Uterus (tissue), 4 donors: ENCODE results near the gene ZDHHC1. TPM values are rescaled to one million over a fixed set of nuclear protein-coding genes. Genes with fewer than 3 reads are reported as not detected.
"Not testable (repeated sequence)": the region's sequence is repeated elsewhere in the genome, so short reads cannot be mapped to it uniquely, and the experiment has no call there.

ENCODE experiments used
- DNase-seq, 2 donors: peaks; one replicate each; pipeline ENCODE4 v3.0.0-alpha.2; 2019 to 2020
- H3K27ac ChIP-seq, 2 donors: fragments of 200-600 bp; sonication (generic); 1 replicate in 1 of 2; 2 replicates in 1 of 2; pipeline ENCODE4 v1.5.1; 2016 to 2018
- H3K27me3 ChIP-seq, 2 donors: fragments of 200-600 bp; sonication (generic); one replicate each; pipeline ENCODE4 v1.5.1; 2018 to 2019; ENCODE audit warnings: control low read depth in 1 of 2
- H3K36me3 ChIP-seq, 2 donors: fragments of 200-600 bp; sonication (generic); one replicate each; pipeline ENCODE4 v1.5.1; 2019; ENCODE audit warnings: control low read depth in 1 of 2
- H3K4me1 ChIP-seq, 2 donors: fragments of 200-600 bp; sonication (generic); one replicate each; pipeline ENCODE4 v1.5.1; 2018 to 2019; ENCODE audit warnings: control low read depth in 1 of 2
- H3K4me3 ChIP-seq, 2 donors: fragments of 200-600 bp; sonication (generic); 1 replicate in 1 of 2; 2 replicates in 1 of 2; pipeline ENCODE4 v1.5.1; 2018 to 2019; ENCODE audit warnings: mild to moderate bottlenecking in 1 of 2
- H3K9me3 ChIP-seq, 2 donors: fragments of 200-600 bp; sonication (generic); one replicate each; pipeline ENCODE4 v1.5.1; 2019; ENCODE audit warnings: control low read depth in 1 of 2
- POLR2A ChIP-seq, 2 donors: fragments of 450-650 bp; IDR thresholded peaks; one replicate each; pipeline ENCODE4 v1.6.1; 2016; ENCODE audit warnings: antibody characterized with exemption in 2 of 2, mild to moderate bottlenecking in 1 of 2, moderate library complexity in 1 of 2
- intact Hi-C: fragments of 100-400 bp; cut with DNase I; formaldehyde crosslinking; loops from one replicate; pipeline ENCODE4 v1.15.1; 2023; ENCODE audit warnings: low total_unique reads
- total RNA-seq, 4 donors: library from RNA; depleted of rRNA in 3 of 4; stranded (reverse); fragments of >200 nt in 3 of 4; gene quantifications; one replicate each; pipeline versions ENCODE4 v1.1.0 to v1.2.4, GENCODE V29; 2014 to 2023
- TF ChIP-seq, protein P1 (sequence below), 4 experiments: fragments of 200-600 bp in 2 of 4; fragments of 450-650 bp in 2 of 4; sonication (generic) in 2 of 4; IDR thresholded peaks; one replicate each; pipeline ENCODE4 v1.5.1; 2016 to 2019; ENCODE audit warnings: antibody characterized with exemption in 4 of 4, mild to moderate bottlenecking in 2 of 4, moderate library complexity in 1 of 4
- donor health status: DM: yes; HTN: yes; CAD: no.

ZDHHC1 gene
- total RNA-seq, 4 donors from 2014 or later = 14.7 to 30.6 (median 25.6) TPM

DNA sequence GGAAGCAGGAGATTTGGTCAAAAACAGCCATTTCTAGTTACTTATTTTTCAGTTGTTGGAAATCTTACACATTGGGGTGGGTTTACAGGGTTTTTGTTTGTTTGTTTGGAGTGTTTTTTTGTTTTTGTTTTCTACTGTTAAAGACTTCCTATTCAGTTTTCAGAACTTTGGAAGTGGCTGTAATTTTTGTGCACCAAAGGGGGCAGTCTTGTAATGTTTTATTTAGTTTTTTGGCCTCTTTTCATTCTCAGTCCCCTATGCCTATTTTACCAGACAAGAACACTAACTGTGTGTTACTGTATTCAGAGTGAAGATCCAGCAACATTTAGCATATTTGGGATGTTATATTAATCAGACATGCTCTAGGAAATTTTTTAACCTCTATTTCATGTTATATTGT lies 43.6 kb downstream of the ZDHHC1 start:
- TF ChIP-seq, protein P1, sequence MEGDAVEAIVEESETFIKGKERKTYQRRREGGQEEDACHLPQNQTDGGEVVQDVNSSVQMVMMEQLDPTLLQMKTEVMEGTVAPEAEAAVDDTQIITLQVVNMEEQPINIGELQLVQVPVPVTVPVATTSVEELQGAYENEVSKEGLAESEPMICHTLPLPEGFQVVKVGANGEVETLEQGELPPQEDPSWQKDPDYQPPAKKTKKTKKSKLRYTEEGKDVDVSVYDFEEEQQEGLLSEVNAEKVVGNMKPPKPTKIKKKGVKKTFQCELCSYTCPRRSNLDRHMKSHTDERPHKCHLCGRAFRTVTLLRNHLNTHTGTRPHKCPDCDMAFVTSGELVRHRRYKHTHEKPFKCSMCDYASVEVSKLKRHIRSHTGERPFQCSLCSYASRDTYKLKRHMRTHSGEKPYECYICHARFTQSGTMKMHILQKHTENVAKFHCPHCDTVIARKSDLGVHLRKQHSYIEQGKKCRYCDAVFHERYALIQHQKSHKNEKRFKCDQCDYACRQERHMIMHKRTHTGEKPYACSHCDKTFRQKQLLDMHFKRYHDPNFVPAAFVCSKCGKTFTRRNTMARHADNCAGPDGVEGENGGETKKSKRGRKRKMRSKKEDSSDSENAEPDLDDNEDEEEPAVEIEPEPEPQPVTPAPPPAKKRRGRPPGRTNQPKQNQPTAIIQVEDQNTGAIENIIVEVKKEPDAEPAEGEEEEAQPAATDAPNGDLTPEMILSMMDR (IDR thresholded peaks at IDR 0.05) = peak; percentile 25 to 57 (median 38)
- TF ChIP-seq POLR2A (IDR thresholded peaks at IDR 0.05) = no peak
- no peak for DNase-seq
- H3K9me3 ChIP-seq = no peaks in the 10 kb centered on the region
- no peak overlapping the region for H3K27ac ChIP-seq
- H3K4me3 ChIP-seq = no peak overlapping the region
- H3K36me3 ChIP-seq = no peaks in the 10 kb centered on the region
- intact Hi-C loops = no loop called here
- no peaks in the 10 kb centered on the region for H3K27me3 ChIP-seq
- H3K4me1 ChIP-seq = no peaks in the 10 kb centered on the region

GRCh38 chr16:67370661-67371060 lies 45.6 kb downstream of the ZDHHC1 start:
- H3K27me3 ChIP-seq = no peaks in the 10 kb centered on the region
- no peaks in the 10 kb centered on the region for H3K36me3 ChIP-seq
- DNase-seq = no peak
- no peak for TF ChIP-seq POLR2A (IDR thresholded peaks at IDR 0.05)
- TF ChIP-seq, protein P1 (IDR thresholded peaks at IDR 0.05) = no peak
- intact Hi-C loops = no loop called here
- H3K9me3 ChIP-seq = no peaks in the 10 kb centered on the region
- no peak overlapping the region for H3K27ac ChIP-seq
- H3K4me1 ChIP-seq = no peaks in the 10 kb centered on the region
- no peak overlapping the region for H3K4me3 ChIP-seq

- no peak overlapping the region for H3K4me3 ChIP-seq
- no peak overlapping the region for H3K27ac ChIP-seq
- no peaks in the 10 kb centered on the region for H3K9me3 ChIP-seq
- no peaks in the 10 kb centered on the region for H3K27me3 ChIP-seq
- no peaks in the 10 kb centered on the region for H3K4me1 ChIP-seq
- DNase-seq = no peak
- TF ChIP-seq, protein P1 (IDR thresholded peaks at IDR 0.05) = no peak
- no peak for TF ChIP-seq POLR2A (IDR thresholded peaks at IDR 0.05)
- intact Hi-C loops = no loop called here
- H3K36me3 ChIP-seq = no peaks in the 10 kb centered on the region
These were observed 51.6 kb downstream of the ZDHHC1 start for GRCh38 chr16:67364600-67365235.

- H3K27me3 ChIP-seq = no peaks in the 10 kb centered on the region
- no peak for DNase-seq
- H3K9me3 ChIP-seq = no peaks in the 10 kb centered on the region
- no peaks in the 10 kb centered on the region for H3K36me3 ChIP-seq
- intact Hi-C loops = no loop called here
- H3K27ac ChIP-seq = no peak overlapping the region
- H3K4me3 ChIP-seq = no peak overlapping the region
- no peaks in the 10 kb centered on the region for H3K4me1 ChIP-seq
- TF ChIP-seq, protein P1 (IDR thresholded peaks at IDR 0.05) = no peak
- no peak for TF ChIP-seq POLR2A (IDR thresholded peaks at IDR 0.05)
These were observed 55.2 kb downstream of the ZDHHC1 start for GRCh38 chr16:67361038-67361437.

DNA sequence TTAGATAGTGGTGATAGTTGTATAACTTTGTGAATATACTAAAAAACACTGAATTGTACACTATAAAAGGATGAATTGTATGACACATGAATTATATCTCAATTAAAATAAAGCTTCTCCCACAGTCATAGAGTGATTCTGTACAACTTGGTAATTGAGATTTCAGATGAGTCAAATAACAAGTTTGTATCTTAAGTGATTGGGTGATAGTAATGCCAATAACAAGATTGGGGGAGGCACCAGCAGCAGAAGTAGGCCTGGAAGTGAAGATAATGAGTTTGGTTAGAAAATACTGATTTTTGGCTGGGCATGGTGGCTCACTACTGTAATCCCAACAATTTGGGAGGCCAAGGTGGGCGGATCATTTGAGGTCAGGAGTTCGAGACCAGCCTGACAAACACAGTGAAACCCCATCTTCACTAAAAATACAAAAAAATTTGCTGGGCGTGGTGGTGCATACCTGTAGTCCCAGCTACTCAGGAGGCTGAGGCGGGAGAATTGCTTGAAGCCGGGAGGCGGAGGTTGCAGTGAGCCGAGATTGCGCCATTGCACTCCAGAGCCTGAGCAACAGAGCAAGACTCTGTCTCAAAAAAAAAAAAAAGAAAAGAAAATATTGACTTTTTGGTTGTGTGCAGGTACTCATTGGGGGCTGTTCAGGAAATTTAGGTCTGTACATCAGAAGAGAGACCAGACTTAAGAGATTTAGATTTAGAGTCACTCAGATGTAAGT lies 56.6 kb downstream of the ZDHHC1 start:
- DNase-seq, intact Hi-C loops, H3K36me3 ChIP-seq: not testable (repeated sequence)

More for the DNA sequence above, 56.6 kb downstream of the ZDHHC1 start:
- not testable (repeated sequence) for H3K4me3 ChIP-seq, H3K4me1 ChIP-seq, H3K27me3 ChIP-seq, H3K9me3 ChIP-seq, H3K27ac ChIP-seq
